Fibroblast of lung (primary cell): ENCODE data around the gene LRTM1.

Experiments
- EZH2 ChIP-seq: IDR thresholded peaks from 2 replicates; pipeline ENCODE4 v1.5.1; 2012; ENCODE audit warnings: low read length, control low read depth, mild to moderate bottlenecking; ENCODE audit errors: missing control alignments
- TF ChIP-seq, protein P1 (sequence below), 2 donors: IDR thresholded peaks in 1 of 2; conservative IDR thresholded peaks in 1 of 2; 1 replicate in 1 of 2; 2 replicates in 1 of 2; pipeline ENCODE4 v1.5.1; 2011 to 2012; ENCODE audit warnings: low read length in 2 of 2, control low read depth in 1 of 2, inconsistent platforms in 1 of 2, low read depth in 1 of 2, mild to moderate bottlenecking in 1 of 2

DNA sequence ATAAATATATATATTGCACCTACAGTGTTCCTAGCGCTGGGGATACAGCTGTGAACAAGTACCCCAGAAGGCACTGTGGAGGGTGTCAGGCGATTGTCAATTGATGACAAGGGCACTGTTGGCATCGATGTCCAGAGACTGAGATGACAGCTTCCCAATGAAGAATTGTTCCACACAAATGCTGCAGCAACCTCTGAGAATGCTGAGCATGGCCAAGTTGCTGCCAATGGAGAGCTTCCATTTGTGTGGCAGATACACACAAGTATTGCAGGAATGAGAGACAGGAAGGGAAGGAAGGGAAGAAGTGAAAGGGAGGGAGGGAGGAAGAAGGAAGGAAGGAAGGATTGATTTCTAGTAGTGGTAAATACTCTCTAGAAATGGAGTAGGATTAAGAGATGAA, 21.9 kb downstream of the LRTM1 start:
- TF ChIP-seq, protein P1, sequence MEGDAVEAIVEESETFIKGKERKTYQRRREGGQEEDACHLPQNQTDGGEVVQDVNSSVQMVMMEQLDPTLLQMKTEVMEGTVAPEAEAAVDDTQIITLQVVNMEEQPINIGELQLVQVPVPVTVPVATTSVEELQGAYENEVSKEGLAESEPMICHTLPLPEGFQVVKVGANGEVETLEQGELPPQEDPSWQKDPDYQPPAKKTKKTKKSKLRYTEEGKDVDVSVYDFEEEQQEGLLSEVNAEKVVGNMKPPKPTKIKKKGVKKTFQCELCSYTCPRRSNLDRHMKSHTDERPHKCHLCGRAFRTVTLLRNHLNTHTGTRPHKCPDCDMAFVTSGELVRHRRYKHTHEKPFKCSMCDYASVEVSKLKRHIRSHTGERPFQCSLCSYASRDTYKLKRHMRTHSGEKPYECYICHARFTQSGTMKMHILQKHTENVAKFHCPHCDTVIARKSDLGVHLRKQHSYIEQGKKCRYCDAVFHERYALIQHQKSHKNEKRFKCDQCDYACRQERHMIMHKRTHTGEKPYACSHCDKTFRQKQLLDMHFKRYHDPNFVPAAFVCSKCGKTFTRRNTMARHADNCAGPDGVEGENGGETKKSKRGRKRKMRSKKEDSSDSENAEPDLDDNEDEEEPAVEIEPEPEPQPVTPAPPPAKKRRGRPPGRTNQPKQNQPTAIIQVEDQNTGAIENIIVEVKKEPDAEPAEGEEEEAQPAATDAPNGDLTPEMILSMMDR (conservative IDR thresholded peaks at IDR 0.05 in 1 of 2, IDR thresholded peaks at IDR 0.05 in 1 of 2; ENCODE audit: low read depth in 1 of 2, low read length in 2 of 2), result no peak
- TF ChIP-seq EZH2, result no peak
